ENCODE data around the gene WDR89.

- TF ChIP-seq ARID3A (IDR thresholded peaks at IDR 0.05; ENCODE audit: borderline replicate concordance, low read depth, low read length) (no peak), CTCF (IDR thresholded peaks at IDR 0.05 in 2 of 3, conservative IDR thresholded peaks at IDR 0.05 in 1 of 3; ENCODE audit: insufficient read depth in 2 of 3, low read depth in 1 of 3, low read length in 3 of 3) (no peak), ZNF274 (IDR thresholded peaks at IDR 0.05; ENCODE audit: borderline replicate concordance, low read depth, low read length) (no peak), ATF4 (CRISPR knock-in tag; IDR thresholded peaks at IDR 0.05) (no peak)
These were observed 13.3 kb upstream of the WDR89 start for GRCh38 chr14:63654936-63655335.
